ENCODE results near the gene ACSF3. TPM values are rescaled to one million over a fixed set of nuclear protein-coding genes. Genes with fewer than 3 reads are reported as not detected.
"Not testable (repeated sequence)": the region's sequence is repeated elsewhere in the genome, so short reads cannot be mapped to it uniquely, and the experiment has no call there.

Gene ACSF3
- total RNA-seq, 2 experiments from 2014 or later = 44.7 to 49.5 TPM

DNA sequence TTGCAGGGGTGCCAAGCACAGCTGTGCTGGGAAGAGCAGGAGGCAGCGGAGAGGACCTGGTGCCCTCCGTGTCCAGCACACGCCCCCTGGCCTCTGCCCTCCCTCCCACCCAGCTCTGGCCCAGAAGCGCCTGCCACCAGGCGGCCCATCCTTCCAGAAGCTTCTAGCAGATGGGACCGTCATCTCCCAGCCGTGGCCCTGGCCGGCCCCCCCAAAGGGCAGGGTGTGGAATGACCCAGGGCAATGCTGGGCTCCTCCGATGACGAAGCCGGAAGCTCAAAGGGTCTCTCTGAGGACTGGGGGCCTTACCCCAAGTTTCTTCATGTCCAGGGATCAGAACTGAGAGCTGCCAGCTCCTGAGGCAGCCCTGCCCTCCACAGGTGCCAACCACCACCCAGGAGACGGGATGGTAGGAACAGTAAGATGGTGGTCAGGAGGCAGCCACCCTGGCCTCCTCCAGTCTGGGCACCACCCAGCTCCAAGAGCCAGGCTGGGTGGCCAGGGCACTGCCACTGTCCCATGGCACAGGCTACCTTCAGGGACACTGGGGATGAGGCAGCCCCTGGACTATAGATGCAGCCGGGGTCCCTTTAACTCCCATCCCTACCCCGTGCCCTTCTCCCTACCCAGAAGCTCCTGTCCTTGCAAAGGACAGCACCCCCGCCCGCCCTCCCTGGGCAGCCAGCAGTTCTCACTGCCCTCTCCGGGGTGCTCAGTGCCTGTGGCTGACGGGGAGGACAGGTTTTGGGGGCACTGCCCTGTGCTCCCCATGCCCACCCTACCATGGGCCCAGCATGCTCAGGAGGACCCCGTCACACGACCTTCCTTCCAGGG is 71.4 kb downstream of the ACSF3 start:
- TF ChIP-seq, protein P1, sequence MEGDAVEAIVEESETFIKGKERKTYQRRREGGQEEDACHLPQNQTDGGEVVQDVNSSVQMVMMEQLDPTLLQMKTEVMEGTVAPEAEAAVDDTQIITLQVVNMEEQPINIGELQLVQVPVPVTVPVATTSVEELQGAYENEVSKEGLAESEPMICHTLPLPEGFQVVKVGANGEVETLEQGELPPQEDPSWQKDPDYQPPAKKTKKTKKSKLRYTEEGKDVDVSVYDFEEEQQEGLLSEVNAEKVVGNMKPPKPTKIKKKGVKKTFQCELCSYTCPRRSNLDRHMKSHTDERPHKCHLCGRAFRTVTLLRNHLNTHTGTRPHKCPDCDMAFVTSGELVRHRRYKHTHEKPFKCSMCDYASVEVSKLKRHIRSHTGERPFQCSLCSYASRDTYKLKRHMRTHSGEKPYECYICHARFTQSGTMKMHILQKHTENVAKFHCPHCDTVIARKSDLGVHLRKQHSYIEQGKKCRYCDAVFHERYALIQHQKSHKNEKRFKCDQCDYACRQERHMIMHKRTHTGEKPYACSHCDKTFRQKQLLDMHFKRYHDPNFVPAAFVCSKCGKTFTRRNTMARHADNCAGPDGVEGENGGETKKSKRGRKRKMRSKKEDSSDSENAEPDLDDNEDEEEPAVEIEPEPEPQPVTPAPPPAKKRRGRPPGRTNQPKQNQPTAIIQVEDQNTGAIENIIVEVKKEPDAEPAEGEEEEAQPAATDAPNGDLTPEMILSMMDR (IDR thresholded peaks at IDR 0.05) = no peak
- Histone ChIP-seq H3K36me3 (ENCODE audit: insufficient read depth, low read length) (no peaks in the 10 kb centered on the region), H3K4me1 (ENCODE audit: insufficient read depth, low read length) (peaks cover 15% of the 10 kb centered on the region), H3K9me3 (ENCODE audit: control insufficient read depth in 1 of 2, insufficient read depth in 1 of 2, low read length in 2 of 2) (peaks cover 0 to 5% of the 10 kb centered on the region in 2 experiments), H3K27ac (ENCODE audit: low read depth in 1 of 2, low read length in 2 of 2) (no peak overlapping the region), H3K4me3 (ENCODE audit: low read length) (no peak overlapping the region), H3K27me3 (ENCODE audit: control insufficient read depth in 1 of 2, insufficient read depth in 2 of 2, low read length in 2 of 2) (no peaks in the 10 kb centered on the region)
- POLR2A ChIA-PET = no interaction called here
- H3K27me3 Mint-ChIP-seq = no peaks in the 10 kb centered on the region
- intact Hi-C loops (cut with DNase I, micrococcal nuclease) = loop anchor here in 1 of 2 experiments (5.0 kb wide), 1 partner anchor 428 kb away; no protein-coding TSS in a partner anchor
- no peak overlapping the region for H3K27ac Mint-ChIP-seq
- no peaks in the 10 kb centered on the region for H3K9me3 Mint-ChIP-seq
- CTCF ChIA-PET = no interaction called here
- no peaks in the 10 kb centered on the region for H3K36me3 Mint-ChIP-seq (ENCODE audit: low read depth)
- H3K4me1 Mint-ChIP-seq (ENCODE audit: low read depth) = no peaks in the 10 kb centered on the region
- no peak for DNase-seq
- ATAC-seq (ENCODE audit: poor library complexity) = no peak
- H3K4me3 Mint-ChIP-seq = no peak overlapping the region

DNA sequence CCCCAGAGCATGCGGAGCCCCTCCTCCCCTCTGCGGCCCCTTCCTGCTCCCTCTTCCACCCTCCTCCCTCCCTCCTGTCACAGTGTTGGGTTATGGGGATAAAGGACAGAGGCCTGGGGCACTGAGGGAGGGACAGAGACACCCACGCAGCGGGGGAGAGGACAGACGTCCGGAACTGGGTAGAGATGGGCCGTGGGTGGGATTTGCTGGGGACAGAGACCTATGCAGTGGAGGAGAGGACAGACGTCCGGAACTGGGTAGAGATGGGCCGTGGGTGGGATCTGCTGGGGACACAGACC is 72.0 kb downstream of the ACSF3 start:
- intact Hi-C loops (cut with DNase I, micrococcal nuclease) = loop anchor here in 1 of 2 experiments (5.0 kb wide), 1 partner anchor 428 kb away; no protein-coding TSS in a partner anchor
- H3K4me3 ChIP-seq (ENCODE audit: low read length); ATAC-seq (ENCODE audit: poor library complexity); H3K4me1 Mint-ChIP-seq (ENCODE audit: low read depth); H3K36me3 ChIP-seq (ENCODE audit: insufficient read depth, low read length); H3K4me3 Mint-ChIP-seq; CTCF ChIA-PET; H3K27me3 Mint-ChIP-seq; H3K9me3 ChIP-seq (ENCODE audit: control insufficient read depth in 1 of 2, insufficient read depth in 1 of 2, low read length in 2 of 2); H3K36me3 Mint-ChIP-seq (ENCODE audit: low read depth); H3K9me3 Mint-ChIP-seq; POLR2A ChIA-PET; H3K27ac Mint-ChIP-seq; DNase-seq; H3K27me3 ChIP-seq (ENCODE audit: control insufficient read depth in 1 of 2, insufficient read depth in 2 of 2, low read length in 2 of 2); H3K27ac ChIP-seq (ENCODE audit: low read depth in 1 of 2, low read length in 2 of 2): not testable (repeated sequence)
- H3K4me1 ChIP-seq (ENCODE audit: insufficient read depth, low read length) = peaks cover 21% of the 10 kb centered on the region

DNA sequence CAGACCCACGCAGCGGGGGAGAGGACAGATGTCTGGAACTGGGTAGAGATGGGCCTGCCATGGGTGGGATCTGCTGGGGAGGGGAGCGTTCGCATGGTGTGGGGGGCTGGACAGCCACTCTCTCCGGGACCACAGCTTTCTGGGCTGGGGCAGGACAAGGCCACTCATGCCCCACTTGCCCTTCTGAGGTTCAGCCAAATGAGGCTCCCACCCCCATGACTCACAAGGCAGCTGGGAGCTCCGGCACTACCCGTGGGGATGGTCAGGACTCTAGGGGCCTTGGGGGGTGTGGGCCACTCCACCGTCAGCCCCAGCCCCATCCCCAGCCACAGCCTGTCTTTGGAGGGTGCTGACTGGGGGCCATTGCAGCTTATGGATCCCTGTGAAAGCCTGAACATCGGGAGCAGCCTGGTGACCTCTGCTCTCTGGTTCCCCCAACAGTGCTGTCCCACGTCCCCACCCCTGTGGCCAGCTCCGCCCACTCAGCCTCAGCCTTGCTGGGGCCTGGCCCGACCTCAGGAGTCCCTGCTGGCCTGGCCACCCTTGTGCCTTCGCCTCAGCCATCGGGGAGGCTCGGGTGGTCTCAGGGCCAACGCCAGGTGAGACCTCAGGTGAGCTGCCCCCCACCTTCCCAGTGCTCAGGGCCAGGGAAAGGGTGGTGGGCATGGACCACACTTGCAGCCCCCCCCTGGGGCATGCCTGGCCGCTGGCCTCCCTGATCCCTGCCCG is 73.2 kb downstream of the ACSF3 start:
- Mint-ChIP-seq H3K27ac (no peak overlapping the region), H3K27me3 (peaks cover 4% of the 10 kb centered on the region), H3K36me3 (ENCODE audit: low read depth) (no peaks in the 10 kb centered on the region), H3K4me1 (ENCODE audit: low read depth) (peaks cover 8% of the 10 kb centered on the region), H3K9me3 (no peaks in the 10 kb centered on the region), H3K4me3 (no peak overlapping the region)
- H3K4me3 ChIP-seq (ENCODE audit: low read length) = no peak overlapping the region
- no peaks in the 10 kb centered on the region for H3K36me3 ChIP-seq (ENCODE audit: insufficient read depth, low read length)
- no peak for ATAC-seq (ENCODE audit: poor library complexity)
- no peak overlapping the region for H3K27ac ChIP-seq (ENCODE audit: low read depth in 1 of 2, low read length in 2 of 2)
- intact Hi-C loops (cut with DNase I, micrococcal nuclease) = loop anchor here (1.0 to 5.0 kb wide), 8 partner anchors 50 to 724 kb away; partner anchors contain the start of genes GALNS (in 1 of the 2), TRAPPC2L (in 1 of the 2) and ZNF778 (in 1 of the 2)
- no peaks in the 10 kb centered on the region for H3K27me3 ChIP-seq (ENCODE audit: control insufficient read depth in 1 of 2, insufficient read depth in 2 of 2, low read length in 2 of 2)
- POLR2A ChIA-PET = interaction anchor here (1.2 kb wide), 2 partner anchors 69 to 224 kb away, joined by 4 to 7 read pairs; no protein-coding TSS in a partner anchor
- H3K4me1 ChIP-seq (ENCODE audit: insufficient read depth, low read length) = peaks cover 30% of the 10 kb centered on the region
- no peak for DNase-seq
- peaks cover 0 to 5% of the 10 kb centered on the region in 2 experiments for H3K9me3 ChIP-seq (ENCODE audit: control insufficient read depth in 1 of 2, insufficient read depth in 1 of 2, low read length in 2 of 2)
- TF ChIP-seq, protein P1 (IDR thresholded peaks at IDR 0.05) = no peak
- CTCF ChIA-PET = interaction anchor here (0.7 to 1.2 kb wide), 3 partner anchors 48 to 429 kb away, joined by 3 to 5 read pairs (median 3); no protein-coding TSS in a partner anchor

Data from CD4-positive, alpha-beta T cell (primary cell).